KMS-11 (cell line): ENCODE results near the gene TPMT.

Experiments
- H2AFZ ChIP-seq: fragments of 200-600 bp; sonication (generic); 2 replicates; pipeline ENCODE4 v1.6.1; 2016; ENCODE audit warnings: antibody characterized with exemption, mixed run types, low read depth
- H3K27ac ChIP-seq: fragments of 200-600 bp; sonication (generic); 2 replicates; pipeline ENCODE4 v1.6.1; 2016; ENCODE audit warnings: mild to moderate bottlenecking, mixed run types
- H3K27me3 ChIP-seq: fragments of 200-600 bp; sonication (generic); 2 replicates; pipeline ENCODE4 v1.6.1; 2017; ENCODE audit warnings: mild to moderate bottlenecking, low read depth, mixed run types, moderate library complexity; ENCODE audit not compliant: insufficient read depth
- H3K36me3 ChIP-seq: fragments of 200-600 bp; sonication (generic); 2 replicates; pipeline ENCODE4 v1.6.1; 2017; ENCODE audit warnings: mild to moderate bottlenecking, mixed run types; ENCODE audit not compliant: insufficient read depth
- H3K4me1 ChIP-seq: fragments of 200-600 bp; sonication (generic); 2 replicates; pipeline ENCODE4 v1.6.1; 2016; ENCODE audit warnings: mild to moderate bottlenecking, low read depth, mixed run types; ENCODE audit not compliant: poor library complexity, severe bottlenecking
- H3K4me2 ChIP-seq: fragments of 200-600 bp; sonication (generic); 2 replicates; pipeline ENCODE4 v1.7.0; 2016; ENCODE audit warnings: mild to moderate bottlenecking, mixed run types
- H3K4me3 ChIP-seq: fragments of 200-600 bp; sonication (generic); IDR thresholded peaks from 2 replicates; pipeline ENCODE4 v1.6.1; 2017; ENCODE audit warnings: low read depth, low read length, mixed read lengths; ENCODE audit not compliant: insufficient read depth
- H3K79me2 ChIP-seq: fragments of 200-600 bp; sonication (generic); 2 replicates; pipeline ENCODE4 v1.6.1; 2016; ENCODE audit warnings: low read depth, mixed run types; ENCODE audit not compliant: insufficient read depth
- H3K9ac ChIP-seq: fragments of 200-600 bp; sonication (generic); 2 replicates; pipeline ENCODE4 v1.6.1; 2016; ENCODE audit warnings: mild to moderate bottlenecking, mixed run types
- H4K20me1 ChIP-seq: fragments of 200-600 bp; sonication (generic); 2 replicates; pipeline ENCODE4 v1.6.1; 2016; ENCODE audit warnings: mild to moderate bottlenecking, mixed run types; ENCODE audit not compliant: insufficient read depth
- CTCF ChIP-seq: fragments of 200-600 bp; sonication (generic); conservative IDR thresholded peaks from 2 replicates; pipeline ENCODE4 v1.6.1; 2017; ENCODE audit warnings: low read depth, mild to moderate bottlenecking, antibody characterized with exemption, low read length, moderate library complexity, mixed read lengths

Gene TPMT

GRCh38 chr6:18091382-18091781, 63.5 kb downstream of the TPMT start:
- Histone ChIP-seq H3K79me2 (no peaks in the 10 kb centered on the region), H3K9ac (no peak overlapping the region), H3K27ac (no peak overlapping the region), H3K27me3 (no peaks in the 10 kb centered on the region), H3K4me2 (no peak overlapping the region), H4K20me1 (no peaks in the 10 kb centered on the region), H3K36me3 (no peaks in the 10 kb centered on the region), H3K4me1 (no peaks in the 10 kb centered on the region), H2AFZ (no peak overlapping the region), H3K4me3 (no peak overlapping the region)
- no peak for TF ChIP-seq CTCF

- no peak overlapping the region for H3K4me3 ChIP-seq
- H3K79me2 ChIP-seq, result no peaks in the 10 kb centered on the region
- H3K36me3 ChIP-seq, result no peaks in the 10 kb centered on the region
- no peak overlapping the region for H3K27ac ChIP-seq
- no peak overlapping the region for H3K4me2 ChIP-seq
- no peaks in the 10 kb centered on the region for H4K20me1 ChIP-seq
- H3K27me3 ChIP-seq, result no peaks in the 10 kb centered on the region
- no peak overlapping the region for H2AFZ ChIP-seq
- no peak overlapping the region for H3K9ac ChIP-seq
- no peaks in the 10 kb centered on the region for H3K4me1 ChIP-seq
- no peak for TF ChIP-seq CTCF
Observed at GRCh38 chr6:18090349-18090786, 64.5 kb downstream of the TPMT start.

GRCh38 chr6:18088419-18089296, 66.2 kb downstream of the TPMT start:
- no peaks in the 10 kb centered on the region for H3K79me2 ChIP-seq
- no peak overlapping the region for H3K4me3 ChIP-seq
- no peaks in the 10 kb centered on the region for H3K4me1 ChIP-seq
- H3K4me2 ChIP-seq, result no peak overlapping the region
- H3K27me3 ChIP-seq, result no peaks in the 10 kb centered on the region
- no peak overlapping the region for H3K9ac ChIP-seq
- no peaks in the 10 kb centered on the region for H3K36me3 ChIP-seq
- no peak overlapping the region for H3K27ac ChIP-seq
- no peak for TF ChIP-seq CTCF
- H4K20me1 ChIP-seq, result no peaks in the 10 kb centered on the region
- no peak overlapping the region for H2AFZ ChIP-seq

- Histone ChIP-seq H2AFZ (no peak overlapping the region), H3K9ac (no peak overlapping the region), H3K4me1 (no peaks in the 10 kb centered on the region), H3K27ac (no peak overlapping the region), H4K20me1 (no peaks in the 10 kb centered on the region), H3K4me3 (no peak overlapping the region), H3K36me3 (no peaks in the 10 kb centered on the region), H3K27me3 (no peaks in the 10 kb centered on the region), H3K79me2 (no peaks in the 10 kb centered on the region), H3K4me2 (no peak overlapping the region)
- TF ChIP-seq CTCF, result no peak
Observed at GRCh38 chr6:18087396-18088165, 67.3 kb downstream of the TPMT start.
